Fibroblast of pulmonary artery (primary cell): Measurements from ENCODE around the gene LCP1.

ENCODE experiments used
- DNase-seq: peaks from one replicate; pipeline ENCODE4 v3.0.0-alpha.2; 2010; ENCODE audit warnings: low read depth
- H3K4me3 ChIP-seq: replicated peaks from 2 replicates; pipeline ENCODE4 v1.5.1; 2011; ENCODE audit warnings: low read depth, mild to moderate bottlenecking, control low read depth, low read length, moderate library complexity
- CTCF ChIP-seq: IDR thresholded peaks from 2 replicates; pipeline ENCODE4 v1.5.1; 2011; ENCODE audit warnings: mild to moderate bottlenecking, control low read depth, low read length, inconsistent platforms; ENCODE audit errors: missing control alignments

The LCP1 gene

GRCh38 chr13:46116653-46117502 is 65.1 kb downstream of the LCP1 start:
- no peak for DNase-seq
- no peak for TF ChIP-seq CTCF
- H3K4me3 ChIP-seq, result no peak overlapping the region

- no peak for TF ChIP-seq CTCF
- no peak for DNase-seq
Observed at GRCh38 chr13:46114613-46115012, 67.4 kb downstream of the LCP1 start.

GRCh38 chr13:46113596-46113995 is 68.4 kb downstream of the LCP1 start:
- DNase-seq, result peak; percentile 41
- no peak for TF ChIP-seq CTCF
- no peak overlapping the region for H3K4me3 ChIP-seq

More at GRCh38 chr13:46114613-46115012, 67.4 kb downstream of the LCP1 start:
- H3K4me3 ChIP-seq, result no peak overlapping the region

GRCh38 chr13:46111151-46111550 is 70.8 kb downstream of the LCP1 start:
- no peak overlapping the region for H3K4me3 ChIP-seq
- DNase-seq, result no peak
- no peak for TF ChIP-seq CTCF

- no peak for TF ChIP-seq CTCF
- H3K4me3 ChIP-seq, result no peak overlapping the region
- no peak for DNase-seq
Observed at GRCh38 chr13:46109451-46109850, 72.5 kb downstream of the LCP1 start.

GRCh38 chr13:46106839-46107371 is 75.1 kb downstream of the LCP1 start:
- DNase-seq, result no peak
- no peak overlapping the region for H3K4me3 ChIP-seq
- TF ChIP-seq CTCF, result no peak
